K562 (cell line): ENCODE results near the gene DAPP1. TPM values are rescaled to one million over a fixed set of nuclear protein-coding genes. Genes with fewer than 3 reads are reported as not detected.

Experiments
- BCLAF1 ChIP-seq, 2 experiments: fragments of 450-650 bp in 1 of 2; IDR thresholded peaks; 2 replicates each; pipeline ENCODE4 v1.6.1; 2011 to 2017; ENCODE audit warnings: low read depth in 2 of 2, antibody characterized with exemption in 1 of 2, borderline replicate concordance in 1 of 2, low read length in 1 of 2, mild to moderate bottlenecking in 1 of 2, mixed read lengths in 1 of 2; ENCODE audit not compliant: control insufficient read depth in 1 of 2
- CEBPG ChIP-seq, 3 experiments: fragments of 200-800 bp in 1 of 3; sonication (Bioruptor generic) in 1 of 3; sonication (generic) in 1 of 3; formaldehyde crosslinking in 1 of 3; IDR thresholded peaks in 2 of 3; conservative IDR thresholded peaks in 1 of 3; 2 replicates each; pipeline versions ENCODE4 v1.6.1 to v1.8.0; 2016 to 2022; ENCODE audit warnings: missing compliant biosample characterization in 2 of 3, missing genetic modification characterization in 2 of 3, mild to moderate bottlenecking in 1 of 3, missing genetic modification reagents in 1 of 3
- DEAF1 ChIP-seq: fragments of 450-650 bp; formaldehyde crosslinking; IDR thresholded peaks from 2 replicates; pipeline ENCODE4 v1.4.0; 2020; ENCODE audit warnings: mild to moderate bottlenecking, moderate library complexity
- PCBP2 ChIP-seq: fragments of 200-400 bp; formaldehyde crosslinking; IDR thresholded peaks from 2 replicates; pipeline ENCODE4 v1.6.1; 2018; ENCODE audit warnings: low read length, low read depth, mild to moderate bottlenecking, moderate library complexity; ENCODE audit not compliant: poor library complexity, severe bottlenecking
- RHOXF2B ChIP-seq: fragments of 250-450 bp; sonication (Bioruptor Pico); conservative IDR thresholded peaks from 2 replicates; pipeline ENCODE4 v1.5.1; 2021
- ZNF785 ChIP-seq: fragments of 250-450 bp; sonication (Bioruptor Pico); IDR thresholded peaks from 2 replicates; pipeline ENCODE4 v1.4.0; 2020; ENCODE audit warnings: mild to moderate bottlenecking
- polyA plus RNA-seq, 8 experiments: library from polyadenylated mRNA; depleted of rRNA in 4 of 8; stranded (reverse) in 5 of 8; unstranded in 3 of 8; fragments of >200 nt; fragmentation: Nextera tagmentation in 2 of 8; fragmentation: Illumina TruSeq in 1 of 8; extraction: Ambion mirVana in 2 of 8; extraction: Trizol in 1 of 8; gene quantifications; 2 replicates each; pipeline versions ENCODE4 v1.2.1 to v1.2.3, GENCODE V29; 2011 to 2014; ENCODE audit warnings: inconsistent platforms in 1 of 8, missing spikeins in 1 of 8
- total RNA-seq, 7 experiments: library from RNA; depleted of rRNA in 6 of 7; stranded (reverse); fragments of >200 nt in 6 of 7; fragmentation: Illumina TruSeq in 2 of 7; extraction: Trizol in 2 of 7; gene quantifications; 2 replicates each; pipeline versions ENCODE4 v1.2.1 to v1.2.3, GENCODE V29; 2011 to 2021; ENCODE audit warnings: low replicate concordance in 1 of 7

The DAPP1 gene
- total and polyA plus RNA-seq, 9 of the 15 experiments (the other 6 are each of a cell fraction or from before 2014, with no cell fraction given): 1.9 to 7.2 (median 3.6) TPM

GRCh38 chr4:99817309-99817890, 773 bp downstream of the DAPP1 start (continued):
- TF ChIP-seq CEBPG (CRISPR knock-in tag; IDR thresholded peaks at IDR 0.05) (no peak), CEBPG (tag; conservative IDR thresholded peaks at IDR 0.05 in 1 of 2, IDR thresholded peaks at IDR 0.05 in 1 of 2) (0 out of 4 replicates have a peak, but pooled peaks of 1 of the 2 experiments have one; percentile 13), PCBP2 (no peak), BCLAF1 (IDR thresholded peaks at IDR 0.05; ENCODE audit: borderline replicate concordance in 1 of 2, control insufficient read depth in 1 of 2, low read depth in 2 of 2, low read length in 1 of 2) (no peak), ZNF785 (no peak), RHOXF2B (CRISPR knock-in tag) (no peak), DEAF1 (CRISPR knock-in tag) (no peak)
